ENCODE data around the gene ALG8.
"Not testable (repeated sequence)": the region's sequence is repeated elsewhere in the genome, so short reads cannot be mapped to it uniquely, and the experiment has no call there.

Gene ALG8

GRCh38 chr11:78139422-78140391 lies at the start of gene ALG8:
Gene ALG8 (minus strand): TSS chr11:78139626. CDS start chr11:78139588, 38 bp downstream.
- DNase-seq = peak; percentile 69

- peak; percentile 49 for DNase-seq
These were observed 49.1 kb upstream of the ALG8 start, which contains the start of the genes KCTD21 and USP35 for GRCh38 chr11:78188286-78189173. Gene KCTD21 (minus strand): TSS chr11:78188626. CDS start chr11:78174554, 14,072 bp downstream. Gene USP35 (plus strand): TSS chr11:78188919. CDS start chr11:78196246, 7,327 bp downstream.

- DNase-seq = peak; percentile 49
These were observed 48.2 kb upstream of the ALG8 start for GRCh38 chr11:78187366-78188285.

- peak; percentile 17 for DNase-seq
These were observed 41.8 kb upstream of the ALG8 start for GRCh38 chr11:78181185-78181584.

GRCh38 chr11:78180751-78181150 lies 41.3 kb upstream of the ALG8 start:
- no peak for DNase-seq

- no peak for DNase-seq
These were observed 40.1 kb upstream of the ALG8 start for GRCh38 chr11:78179459-78180071.

GRCh38 chr11:78177216-78177615 lies 37.8 kb upstream of the ALG8 start:
- DNase-seq = no peak

GRCh38 chr11:78176605-78177141 lies 37.2 kb upstream of the ALG8 start:
- no peak for DNase-seq

- DNase-seq = not testable (repeated sequence)
These were observed 36.4 kb upstream of the ALG8 start for GRCh38 chr11:78175862-78176261.

- no peak for DNase-seq
These were observed 32.5 kb upstream of the ALG8 start for GRCh38 chr11:78171951-78172350.

GRCh38 chr11:78170874-78171549 lies 31.6 kb upstream of the ALG8 start:
- DNase-seq = no peak

GRCh38 chr11:78170413-78170812 lies 31.0 kb upstream of the ALG8 start:
- DNase-seq = no peak

GRCh38 chr11:78168539-78169477 lies 29.4 kb upstream of the ALG8 start:
- DNase-seq = no peak

GRCh38 chr11:78166855-78167469 lies 27.5 kb upstream of the ALG8 start:
- DNase-seq = no peak

GRCh38 chr11:78164471-78164870 lies 25.0 kb upstream of the ALG8 start:
- DNase-seq = no peak

- no peak for DNase-seq
These were observed 24.4 kb upstream of the ALG8 start for GRCh38 chr11:78163828-78164227.

- DNase-seq = no peak
These were observed 22.5 kb upstream of the ALG8 start for GRCh38 chr11:78161962-78162371.

GRCh38 chr11:78161346-78161745 lies 21.9 kb upstream of the ALG8 start:
- DNase-seq = no peak

GRCh38 chr11:78160557-78160956 lies 21.1 kb upstream of the ALG8 start:
- DNase-seq = no peak
